ENCODE measurements around the gene LCNL1. TPM values are rescaled to one million over a fixed set of nuclear protein-coding genes. Genes with fewer than 3 reads are reported as not detected.

The LCNL1 gene
- polyA plus RNA-seq, 1 donor (not counting 4 experiments of a cell fraction or from before 2014, with no cell fraction given): not detected

DNA sequence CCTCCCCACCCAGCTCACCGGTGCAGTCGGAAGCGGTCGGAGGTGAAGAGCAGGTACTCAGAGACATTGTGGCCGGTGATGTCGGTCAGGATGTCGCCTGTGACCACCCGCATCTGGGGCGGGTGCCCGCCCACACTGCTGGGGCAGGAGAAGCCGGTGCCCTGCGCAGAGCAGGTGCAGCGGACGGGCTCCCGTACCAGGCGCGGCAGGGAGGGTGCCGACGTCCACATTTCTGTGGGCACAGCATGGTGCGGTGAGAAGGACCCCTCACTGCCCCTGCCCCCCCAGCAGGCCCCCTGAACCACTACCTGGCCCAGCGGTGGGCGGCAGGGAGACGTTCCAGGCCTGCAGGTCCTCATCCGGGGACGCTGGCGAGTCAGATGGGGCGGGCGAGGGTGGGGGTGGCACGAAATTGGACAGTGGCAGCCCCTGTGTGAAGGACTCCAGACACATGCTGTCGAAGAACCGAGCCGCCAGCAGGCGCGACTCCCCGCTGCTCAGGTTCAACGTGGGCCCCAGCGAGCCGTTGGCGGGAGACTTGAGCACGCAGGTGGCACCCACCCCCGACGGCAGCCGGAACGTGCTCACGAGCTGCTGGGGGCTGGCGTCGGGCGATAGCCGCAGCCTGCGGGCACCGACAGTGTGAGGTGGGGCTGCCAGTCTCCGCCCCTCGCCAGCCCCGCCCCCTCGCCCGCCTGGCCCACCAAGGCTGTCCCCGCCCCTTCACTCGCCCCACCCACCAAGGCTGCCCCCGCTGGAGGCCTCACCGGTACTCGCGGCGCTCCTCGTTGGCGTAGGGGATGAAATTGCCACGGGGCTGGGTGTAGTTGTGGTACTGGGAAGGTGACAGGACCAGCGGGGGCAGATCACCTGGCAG, 30.1 kb downstream of the LCNL1 start:
- FAIRE-seq (no peak), DNase-seq (ENCODE audit: low read depth, low spot score) (no peak)
- H3K36me3 ChIP-seq (ENCODE audit: control insufficient read depth in 2 of 2, extremely low read depth in 1 of 2, insufficient read depth in 2 of 2, low read length in 2 of 2): no peaks in the 10 kb centered on the region
- H2AFZ ChIP-seq (ENCODE audit: control insufficient read depth, low read length): no peak overlapping the region
- no peaks in the 10 kb centered on the region for H4K20me1 ChIP-seq (ENCODE audit: control insufficient read depth, extremely low read depth, insufficient read depth, low read length)
- H3K4me1 ChIP-seq (ENCODE audit: control insufficient read depth, extremely low read depth, insufficient read depth, low read length): no peaks in the 10 kb centered on the region
- H3K79me2 ChIP-seq (ENCODE audit: control insufficient read depth, insufficient read depth, low read length): no peaks in the 10 kb centered on the region
- H3K9ac ChIP-seq (ENCODE audit: control insufficient read depth, extremely low read depth, insufficient read depth, low read length): no peak overlapping the region
- no peak overlapping the region for H3K27ac ChIP-seq (ENCODE audit: control insufficient read depth, insufficient read depth, low read length)
- dilution Hi-C loops (cut with MboI; ENCODE audit: extremely low pct_ligation_motif_present, low sequenced_read_pairs): no loop called here
- no peaks in the 10 kb centered on the region for H3K27me3 ChIP-seq (ENCODE audit: control insufficient read depth, extremely low read depth, insufficient read depth, low read length)
- no peak overlapping the region for H3K4me3 ChIP-seq (ENCODE audit: control insufficient read depth in 2 of 3, extremely low read depth in 1 of 3, insufficient read depth in 2 of 3, low read depth in 1 of 3, low read length in 3 of 3)
- no peaks in the 10 kb centered on the region for H3K9me1 ChIP-seq (ENCODE audit: control insufficient read depth, extremely low read depth, insufficient read depth, low read length)
- no peaks in the 10 kb centered on the region for H3K9me3 ChIP-seq (ENCODE audit: control insufficient read depth, low read depth, low read length)
- no peak for TF ChIP-seq EZH2 (IDR thresholded peaks at IDR 0.05; ENCODE audit: low read length)
- TF ChIP-seq, protein P1, sequence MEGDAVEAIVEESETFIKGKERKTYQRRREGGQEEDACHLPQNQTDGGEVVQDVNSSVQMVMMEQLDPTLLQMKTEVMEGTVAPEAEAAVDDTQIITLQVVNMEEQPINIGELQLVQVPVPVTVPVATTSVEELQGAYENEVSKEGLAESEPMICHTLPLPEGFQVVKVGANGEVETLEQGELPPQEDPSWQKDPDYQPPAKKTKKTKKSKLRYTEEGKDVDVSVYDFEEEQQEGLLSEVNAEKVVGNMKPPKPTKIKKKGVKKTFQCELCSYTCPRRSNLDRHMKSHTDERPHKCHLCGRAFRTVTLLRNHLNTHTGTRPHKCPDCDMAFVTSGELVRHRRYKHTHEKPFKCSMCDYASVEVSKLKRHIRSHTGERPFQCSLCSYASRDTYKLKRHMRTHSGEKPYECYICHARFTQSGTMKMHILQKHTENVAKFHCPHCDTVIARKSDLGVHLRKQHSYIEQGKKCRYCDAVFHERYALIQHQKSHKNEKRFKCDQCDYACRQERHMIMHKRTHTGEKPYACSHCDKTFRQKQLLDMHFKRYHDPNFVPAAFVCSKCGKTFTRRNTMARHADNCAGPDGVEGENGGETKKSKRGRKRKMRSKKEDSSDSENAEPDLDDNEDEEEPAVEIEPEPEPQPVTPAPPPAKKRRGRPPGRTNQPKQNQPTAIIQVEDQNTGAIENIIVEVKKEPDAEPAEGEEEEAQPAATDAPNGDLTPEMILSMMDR (optimal IDR thresholded peaks at IDR 0.05 in 1 of 3, IDR thresholded peaks at IDR 0.05 in 1 of 3, conservative IDR thresholded peaks at IDR 0.05 in 1 of 3; ENCODE audit: extremely low read depth in 1 of 3, insufficient read depth in 2 of 3, low read length in 3 of 3): no peak
- no peak overlapping the region for H3K4me2 ChIP-seq (ENCODE audit: control insufficient read depth, extremely low read depth, insufficient read depth, low read depth, low read length)

DNA sequence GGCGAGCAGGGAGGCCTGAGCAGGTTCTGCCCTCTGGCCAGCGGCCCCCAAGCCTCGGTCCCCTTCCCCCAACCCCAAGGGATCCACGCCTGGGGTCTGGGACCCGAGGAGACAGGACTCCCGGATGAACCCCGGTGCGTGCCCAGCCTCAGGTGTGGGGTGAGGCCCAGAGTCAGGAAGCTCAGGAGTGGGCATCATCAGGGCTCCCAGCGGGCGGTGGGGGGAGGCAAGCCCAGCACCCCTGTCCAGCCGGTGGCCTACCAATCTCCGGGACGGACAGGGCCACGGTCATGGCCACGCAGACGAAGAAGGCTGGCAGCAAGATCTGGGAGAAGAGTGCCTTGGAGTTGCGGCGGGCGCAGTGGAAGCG, 30.8 kb downstream of the LCNL1 start:
- Histone ChIP-seq H3K79me2 (ENCODE audit: control insufficient read depth, insufficient read depth, low read length) (no peaks in the 10 kb centered on the region), H3K4me3 (ENCODE audit: control insufficient read depth in 2 of 3, extremely low read depth in 1 of 3, insufficient read depth in 2 of 3, low read depth in 1 of 3, low read length in 3 of 3) (no peak overlapping the region), H3K4me1 (ENCODE audit: control insufficient read depth, extremely low read depth, insufficient read depth, low read length) (no peaks in the 10 kb centered on the region), H3K9ac (ENCODE audit: control insufficient read depth, extremely low read depth, insufficient read depth, low read length) (no peak overlapping the region), H4K20me1 (ENCODE audit: control insufficient read depth, extremely low read depth, insufficient read depth, low read length) (no peaks in the 10 kb centered on the region), H3K9me1 (ENCODE audit: control insufficient read depth, extremely low read depth, insufficient read depth, low read length) (no peaks in the 10 kb centered on the region), H3K27ac (ENCODE audit: control insufficient read depth, insufficient read depth, low read length) (no peak overlapping the region), H3K27me3 (ENCODE audit: control insufficient read depth, extremely low read depth, insufficient read depth, low read length) (no peaks in the 10 kb centered on the region), H3K4me2 (ENCODE audit: control insufficient read depth, extremely low read depth, insufficient read depth, low read depth, low read length) (no peak overlapping the region), H3K9me3 (ENCODE audit: control insufficient read depth, low read depth, low read length) (no peaks in the 10 kb centered on the region), H3K36me3 (ENCODE audit: control insufficient read depth in 2 of 2, extremely low read depth in 1 of 2, insufficient read depth in 2 of 2, low read length in 2 of 2) (no peaks in the 10 kb centered on the region), H2AFZ (ENCODE audit: control insufficient read depth, low read length) (no peak overlapping the region)
- dilution Hi-C loops (cut with MboI; ENCODE audit: extremely low pct_ligation_motif_present, low sequenced_read_pairs): no loop called here
- TF ChIP-seq EZH2 (IDR thresholded peaks at IDR 0.05; ENCODE audit: low read length): no peak
- TF ChIP-seq, protein P1 (optimal IDR thresholded peaks at IDR 0.05 in 1 of 3, IDR thresholded peaks at IDR 0.05 in 1 of 3, conservative IDR thresholded peaks at IDR 0.05 in 1 of 3; ENCODE audit: extremely low read depth in 1 of 3, insufficient read depth in 2 of 3, low read length in 3 of 3): no peak
- DNase-seq (ENCODE audit: low read depth, low spot score): no peak
- FAIRE-seq: no peak
